Neural crest cell (in vitro differentiated cells): Measurements from ENCODE around the gene RASD1. TPM values are rescaled to one million over a fixed set of nuclear protein-coding genes. Genes with fewer than 3 reads are reported as not detected.

Experiments used
- DNase-seq: peaks from one replicate; pipeline ENCODE4 v3.0.0; 2021; ENCODE audit warnings: low read depth, mixed read lengths, low spot score
- H3K27ac Mint-ChIP-seq: one replicate; pipeline ENCODE4 v1.8.0; 2021; ENCODE audit warnings: mild to moderate bottlenecking, mixed read lengths; ENCODE audit not compliant: unreplicated experiment
- H3K27me3 Mint-ChIP-seq: 2 replicates; pipeline ENCODE4 v1.8.0; 2021; ENCODE audit warnings: low read depth, mild to moderate bottlenecking, mixed read lengths
- H3K36me3 Mint-ChIP-seq: 2 replicates; pipeline ENCODE4 v1.8.0; 2021; ENCODE audit warnings: low read depth, mild to moderate bottlenecking, mixed read lengths
- H3K4me1 Mint-ChIP-seq: 2 replicates; pipeline ENCODE4 v1.8.0; 2021; ENCODE audit warnings: mixed read lengths
- H3K4me3 Mint-ChIP-seq: one replicate; pipeline ENCODE4 v1.8.0; 2021; ENCODE audit warnings: mild to moderate bottlenecking, mixed read lengths
- H3K9me3 Mint-ChIP-seq: 2 replicates; pipeline ENCODE4 v1.8.0; 2021; ENCODE audit warnings: mixed read lengths
- CTCF ChIP-seq: fragments of 200-600 bp; sonication (generic); conservative IDR thresholded peaks from 2 replicates; pipeline ENCODE4 v1.5.0; 2021; ENCODE audit warnings: antibody characterized with exemption, mild to moderate bottlenecking
- total RNA-seq: library from RNA; stranded (reverse); gene quantifications from 2 replicates; pipeline ENCODE4 v1.2.1, GENCODE V29; 2021

The RASD1 gene
- total RNA-seq, 1 donor from 2014 or later: 8.0 TPM

- Mint-ChIP-seq H3K9me3 (no peaks in the 10 kb centered on the region), H3K36me3 (no peaks in the 10 kb centered on the region), H3K27ac (no peak overlapping the region), H3K4me1 (peaks cover 5% of the 10 kb centered on the region), H3K27me3 (peaks cover 2% of the 10 kb centered on the region), H3K4me3 (no peak overlapping the region)
- DNase-seq: no peak
- no peak for TF ChIP-seq CTCF
Measured at GRCh38 chr17:17504341-17505140, 8.3 kb upstream of the RASD1 start.

- Mint-ChIP-seq H3K4me3 (no peak overlapping the region), H3K9me3 (no peaks in the 10 kb centered on the region), H3K27ac (no peak overlapping the region), H3K4me1 (peaks cover 5% of the 10 kb centered on the region), H3K36me3 (no peaks in the 10 kb centered on the region), H3K27me3 (peaks cover 2% of the 10 kb centered on the region)
- TF ChIP-seq CTCF: no peak
- DNase-seq: no peak
Measured at GRCh38 chr17:17503566-17504130, 7.5 kb upstream of the RASD1 start.

- Mint-ChIP-seq H3K4me3 (no peak overlapping the region), H3K4me1 (peaks cover 5% of the 10 kb centered on the region), H3K9me3 (no peaks in the 10 kb centered on the region), H3K27me3 (peaks cover 2% of the 10 kb centered on the region), H3K36me3 (no peaks in the 10 kb centered on the region), H3K27ac (no peak overlapping the region)
- no peak for DNase-seq
- TF ChIP-seq CTCF: no peak
Measured at GRCh38 chr17:17502741-17503565, 6.8 kb upstream of the RASD1 start.

- no peak for DNase-seq
- H3K4me1 Mint-ChIP-seq: peaks cover 9% of the 10 kb centered on the region
Measured at GRCh38 chr17:17500999-17501605, 4.9 kb upstream of the RASD1 start.

More at GRCh38 chr17:17500999-17501605, 4.9 kb upstream of the RASD1 start:
- peak overlapping the region; percentile 19 for H3K4me3 Mint-ChIP-seq
- peaks cover 12% of the 10 kb centered on the region for H3K27me3 Mint-ChIP-seq
- TF ChIP-seq CTCF: peak; percentile 39
- no peak overlapping the region for H3K27ac Mint-ChIP-seq
- H3K36me3 Mint-ChIP-seq: no peaks in the 10 kb centered on the region
- H3K9me3 Mint-ChIP-seq: no peaks in the 10 kb centered on the region
